Endothelial cell of hepatic sinusoid (primary cell): ENCODE results near the gene GNL1.

Experiments used
- in situ Hi-C: cut with HindIII; loops from 2 replicates; pipeline ENCODE4 v1.10.0; 2017; ENCODE audit warnings: low sequenced_read_pairs

The GNL1 gene

GRCh38 chr6:30570263-30570662, 14.0 kb upstream of the GNL1 start:
- in situ Hi-C loops = no loop called here

GRCh38 chr6:30568245-30568644, 12.0 kb upstream of the GNL1 start:
- in situ Hi-C loops = no loop called here

- in situ Hi-C loops = no loop called here
Observed at GRCh38 chr6:30565772-30566171, 9.5 kb upstream of the GNL1 start.

DNA sequence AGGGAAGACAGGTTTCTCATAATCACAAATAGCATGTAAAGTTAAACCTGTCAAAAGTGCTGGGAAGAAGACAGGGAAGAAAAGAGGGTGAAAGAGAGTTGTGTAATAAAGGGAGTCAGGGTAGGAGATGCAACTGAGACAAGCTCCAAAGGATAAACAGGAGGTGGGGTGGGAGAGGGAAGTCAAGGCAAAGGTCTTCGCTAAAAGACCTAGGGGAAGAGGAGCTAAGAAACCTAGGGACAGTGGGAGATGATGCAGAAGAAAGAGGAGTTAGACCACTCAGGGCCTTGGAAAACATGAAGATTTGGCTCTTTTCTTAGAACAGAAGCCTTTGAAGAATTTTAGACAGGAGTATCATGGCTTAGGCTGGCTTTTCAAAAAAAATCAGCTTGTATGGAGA, 7.8 kb upstream of the GNL1 start:
- in situ Hi-C loops = loop anchor here (5.0 kb wide), 2 partner anchors 48 to 103 kb away; no protein-coding TSS in a partner anchor

- in situ Hi-C loops = loop anchor here (5.0 kb wide), 2 partner anchors 50 to 105 kb away; no protein-coding TSS in a partner anchor
Observed at GRCh38 chr6:30562470-30563425, 6.5 kb upstream of the GNL1 start.

DNA sequence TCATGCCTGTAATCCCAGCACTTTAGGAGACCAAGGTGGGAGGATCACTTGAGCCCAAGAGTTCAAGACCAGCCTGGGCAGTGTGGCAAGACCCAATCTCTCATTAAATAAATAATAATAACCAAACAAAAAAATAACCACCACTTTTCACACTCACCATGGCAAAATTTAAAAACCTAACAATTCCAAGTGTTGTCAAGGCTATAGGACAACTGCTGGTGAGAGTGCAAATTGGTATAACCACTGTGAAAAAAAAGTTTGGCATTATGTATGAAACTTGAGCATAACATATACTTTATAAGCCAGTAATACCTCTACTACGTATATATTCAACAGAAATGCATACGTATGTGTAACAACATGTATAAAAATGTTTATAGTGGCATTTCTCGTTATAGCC, 4.6 kb upstream of the GNL1 start:
- in situ Hi-C loops = loop anchor here (5.0 kb wide), 2 partner anchors 51 to 106 kb away; no protein-coding TSS in a partner anchor

DNA sequence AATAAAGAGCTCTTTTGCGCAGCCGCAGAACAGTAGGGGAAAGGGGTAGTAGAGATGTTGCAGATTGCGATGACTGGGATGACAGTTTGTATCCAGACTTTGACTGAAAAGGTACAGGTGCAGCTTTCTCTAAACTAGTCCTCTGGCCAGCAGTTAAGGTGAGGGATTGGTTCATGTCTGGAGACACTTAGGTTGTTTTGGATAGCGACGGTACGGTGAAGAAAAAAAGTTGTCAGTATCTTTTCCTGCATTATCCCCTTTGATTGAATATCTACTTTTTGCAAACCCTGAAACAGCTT, 1.3 kb upstream of the GNL1 start:
- in situ Hi-C loops = no loop called here

- in situ Hi-C loops = no loop called here
Observed at GRCh38 chr6:30556906-30557682, 805 bp upstream of the GNL1 start, which contains the start of gene PRR3. Gene PRR3, plus strand, starts transcription at chr6:30557295. Its CDS starts 50 bp downstream, at chr6:30557345.

DNA sequence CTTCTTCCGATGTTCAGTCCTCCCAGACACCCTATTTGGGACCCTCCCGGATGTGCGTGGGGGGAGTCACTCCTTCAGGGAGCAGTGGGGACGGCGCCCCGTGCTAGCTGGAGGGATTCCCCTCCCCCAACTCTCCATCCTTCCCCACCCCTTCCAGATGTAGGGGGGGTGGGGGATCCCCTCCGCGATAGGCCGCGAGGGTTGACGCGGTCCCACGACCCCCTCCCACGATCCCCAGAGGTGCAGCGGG, 548 bp downstream of the GNL1 start:
- in situ Hi-C loops = no loop called here

- in situ Hi-C loops = no loop called here
Observed at GRCh38 chr6:30554962-30555815, 1.1 kb downstream of the GNL1 start.

- in situ Hi-C loops = no loop called here
Observed at GRCh38 chr6:30554404-30554803, 1.9 kb downstream of the GNL1 start.

DNA sequence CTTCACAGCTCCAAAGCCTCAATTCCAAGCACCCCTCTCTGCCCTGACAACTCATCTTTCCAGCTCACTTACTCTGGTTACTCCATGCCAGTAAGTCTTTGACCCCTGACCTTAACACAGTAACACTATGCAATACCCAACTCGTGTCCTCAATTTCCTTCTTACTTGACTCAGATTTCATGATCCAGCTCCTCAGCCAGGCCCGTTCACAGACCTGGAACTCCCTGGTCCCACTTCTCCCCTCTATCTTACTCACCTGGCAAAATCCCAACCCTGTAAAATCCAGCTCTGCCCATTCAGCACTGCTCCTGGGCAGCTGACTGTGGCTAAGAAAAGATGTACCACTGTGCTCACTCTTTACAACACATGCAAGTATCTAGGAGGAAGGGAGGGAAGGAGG, 7.9 kb downstream of the GNL1 start:
- in situ Hi-C loops = loop anchor here (10.0 kb wide), 3 partner anchors 84 to 186 kb away; no protein-coding TSS in a partner anchor

DNA sequence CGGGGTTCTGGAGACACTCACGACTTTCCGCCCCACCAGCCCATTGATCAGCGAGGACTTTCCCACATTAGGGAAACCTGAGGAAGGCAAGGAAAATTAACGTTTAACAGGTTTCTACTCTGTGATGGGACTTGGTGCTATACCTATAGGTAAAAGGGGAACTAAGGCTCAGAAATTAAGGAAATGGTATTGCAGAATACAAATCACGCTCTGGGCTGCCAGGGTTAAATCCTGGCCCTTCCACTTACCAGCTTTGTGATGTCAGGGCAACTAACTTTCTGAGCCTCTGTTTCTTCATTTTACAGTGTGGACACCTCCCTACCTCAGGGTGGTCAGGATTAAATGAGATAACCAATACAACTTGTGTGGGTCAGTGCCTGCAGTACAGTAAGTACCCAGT, 8.8 kb downstream of the GNL1 start:
- in situ Hi-C loops = loop anchor here (10.0 kb wide), 3 partner anchors 83 to 187 kb away; no protein-coding TSS in a partner anchor

DNA sequence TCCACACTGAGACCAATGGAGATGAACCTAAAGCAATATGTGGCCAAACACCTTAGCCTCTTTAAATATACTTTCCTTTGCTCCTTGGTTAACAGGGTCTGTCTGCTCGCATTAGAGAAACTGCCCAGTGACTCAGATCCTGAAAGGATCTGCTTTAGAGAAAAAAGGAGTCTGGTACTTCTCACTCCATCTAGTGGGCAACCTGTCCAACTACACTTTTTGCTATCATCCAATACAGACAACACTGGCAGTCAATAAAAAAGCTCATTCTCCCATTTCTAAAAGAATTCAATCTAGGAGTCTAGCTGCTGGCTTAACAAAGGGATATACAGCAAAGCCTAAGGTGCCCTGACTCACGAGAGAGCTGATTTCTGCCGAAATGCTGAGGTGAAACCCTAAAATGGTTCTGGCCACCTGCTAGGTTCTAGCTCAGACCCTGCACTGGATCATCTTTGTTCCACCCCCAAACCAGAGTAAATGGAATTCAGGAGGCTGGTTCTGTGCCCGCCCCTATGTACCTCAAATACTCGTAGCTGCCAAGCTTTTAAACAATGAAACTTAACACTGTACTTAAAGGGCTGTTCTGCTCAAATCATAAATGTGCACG, 11.5 kb downstream of the GNL1 start:
- in situ Hi-C loops = loop anchor here (5.0 to 10.0 kb wide), 4 partner anchors 42 to 190 kb away; no protein-coding TSS in a partner anchor

GRCh38 chr6:30543821-30544220, 12.5 kb downstream of the GNL1 start:
- in situ Hi-C loops = loop anchor here (5.0 to 10.0 kb wide), 4 partner anchors 42 to 191 kb away; no protein-coding TSS in a partner anchor

DNA sequence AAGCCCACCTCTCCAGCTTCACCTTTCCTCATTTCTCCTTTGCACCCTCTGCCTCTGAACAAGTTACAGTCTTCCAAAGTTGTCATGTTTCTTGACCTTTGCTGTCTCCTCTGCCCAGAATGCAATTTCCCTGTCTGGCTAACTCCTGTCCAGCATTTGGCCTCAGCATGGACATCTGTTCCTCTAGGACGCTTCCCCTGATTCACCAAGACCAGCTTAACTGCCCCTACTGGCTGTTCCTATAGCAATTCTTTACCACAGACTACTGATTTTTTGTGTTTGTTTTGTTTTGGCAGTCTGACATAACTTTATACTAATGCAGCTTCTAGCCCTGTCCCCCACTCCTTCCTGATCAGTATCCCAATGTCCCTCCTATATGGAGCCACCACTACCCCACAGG, 13.4 kb downstream of the GNL1 start:
- in situ Hi-C loops = loop anchor here (5.0 to 10.0 kb wide), 4 partner anchors 41 to 192 kb away; no protein-coding TSS in a partner anchor

GRCh38 chr6:30542404-30542725, 13.9 kb downstream of the GNL1 start:
- in situ Hi-C loops = loop anchor here (5.0 to 10.0 kb wide), 4 partner anchors 40 to 192 kb away; no protein-coding TSS in a partner anchor

GRCh38 chr6:30541515-30542403, 14.5 kb downstream of the GNL1 start:
- in situ Hi-C loops = loop anchor here (5.0 to 10.0 kb wide), 4 partner anchors 39 to 193 kb away; no protein-coding TSS in a partner anchor

GRCh38 chr6:30537931-30538330, 18.4 kb downstream of the GNL1 start:
- in situ Hi-C loops = no loop called here
